NCI-H1694 (cell line): ENCODE measurements around the gene LENG1.

Source experiments
- DNase-seq: peaks from one replicate; lab custom pipeline; 2025; lab: John Stamatoyannopoulos, UW

Gene LENG1

DNA sequence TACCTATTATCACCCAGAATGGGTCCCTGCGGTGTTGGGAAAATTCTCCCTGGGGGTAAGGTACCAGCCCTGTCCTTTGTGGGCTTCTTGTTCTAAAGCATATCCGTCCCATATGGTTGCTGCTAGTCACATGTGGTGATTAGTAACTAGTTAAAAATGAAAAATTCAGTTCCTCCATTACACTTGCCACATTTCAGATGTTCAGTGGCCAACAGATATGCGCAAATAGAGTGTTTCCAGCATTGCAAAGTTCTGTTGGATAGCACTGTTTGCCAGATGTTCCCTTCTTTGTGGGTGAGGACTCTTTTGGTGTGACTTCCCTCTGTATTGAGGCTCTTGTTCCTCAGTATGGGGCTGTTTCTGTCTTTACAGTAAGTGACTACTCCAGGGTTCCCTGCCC lies 18.2 kb downstream of the LENG1 start:
- DNase-seq = no peak

GRCh38 chr19:54138489-54139256 lies 20.8 kb downstream of the LENG1 start:
- DNase-seq = no peak

DNA sequence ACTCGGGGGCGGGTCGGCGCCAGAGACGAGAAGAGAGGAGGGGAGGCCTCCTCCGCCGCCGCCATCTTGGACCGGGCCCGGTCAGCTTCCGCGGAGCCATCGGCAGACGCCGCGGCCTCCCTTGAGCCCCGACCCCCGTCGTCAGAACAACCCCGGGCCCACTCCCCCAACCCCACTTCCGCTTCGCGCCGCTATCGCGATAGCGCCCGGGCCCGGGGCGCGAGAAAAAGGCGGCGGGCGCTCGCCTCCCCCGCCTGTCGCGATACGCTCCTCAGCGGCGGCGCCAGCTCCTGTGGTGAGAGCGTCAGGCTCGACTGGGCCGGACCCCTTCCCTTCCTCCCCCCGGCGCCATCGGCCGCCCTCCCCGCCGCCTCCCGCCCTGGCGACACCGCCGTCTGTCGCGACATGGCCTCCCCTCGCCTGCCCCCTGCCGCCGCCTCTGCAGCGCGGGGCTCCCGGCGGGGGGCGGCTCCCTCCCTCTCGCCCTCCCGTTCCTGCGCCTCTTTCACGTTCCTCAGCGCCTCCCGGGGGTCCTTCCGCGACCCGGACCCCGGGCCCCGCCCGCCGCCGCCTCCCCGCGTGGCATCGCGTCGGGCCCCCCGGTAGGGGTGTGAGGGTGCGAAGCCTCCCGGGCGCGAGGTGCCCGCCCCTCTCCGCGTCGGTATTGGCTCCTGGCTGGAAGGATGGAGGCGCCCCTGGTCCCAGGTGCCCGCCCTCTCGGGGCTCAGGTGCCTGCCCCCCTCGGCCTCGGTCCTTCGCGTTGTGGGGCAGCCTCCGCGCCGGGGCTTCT lies 21.6 kb downstream of the LENG1 start, which contains the start of gene CNOT3:
CNOT3 (plus strand) TSS at position 64 of the 790 bp plus-strand sequence. CDS start 5,217 bp downstream, outside the sequence.
- DNase-seq = no peak

DNA sequence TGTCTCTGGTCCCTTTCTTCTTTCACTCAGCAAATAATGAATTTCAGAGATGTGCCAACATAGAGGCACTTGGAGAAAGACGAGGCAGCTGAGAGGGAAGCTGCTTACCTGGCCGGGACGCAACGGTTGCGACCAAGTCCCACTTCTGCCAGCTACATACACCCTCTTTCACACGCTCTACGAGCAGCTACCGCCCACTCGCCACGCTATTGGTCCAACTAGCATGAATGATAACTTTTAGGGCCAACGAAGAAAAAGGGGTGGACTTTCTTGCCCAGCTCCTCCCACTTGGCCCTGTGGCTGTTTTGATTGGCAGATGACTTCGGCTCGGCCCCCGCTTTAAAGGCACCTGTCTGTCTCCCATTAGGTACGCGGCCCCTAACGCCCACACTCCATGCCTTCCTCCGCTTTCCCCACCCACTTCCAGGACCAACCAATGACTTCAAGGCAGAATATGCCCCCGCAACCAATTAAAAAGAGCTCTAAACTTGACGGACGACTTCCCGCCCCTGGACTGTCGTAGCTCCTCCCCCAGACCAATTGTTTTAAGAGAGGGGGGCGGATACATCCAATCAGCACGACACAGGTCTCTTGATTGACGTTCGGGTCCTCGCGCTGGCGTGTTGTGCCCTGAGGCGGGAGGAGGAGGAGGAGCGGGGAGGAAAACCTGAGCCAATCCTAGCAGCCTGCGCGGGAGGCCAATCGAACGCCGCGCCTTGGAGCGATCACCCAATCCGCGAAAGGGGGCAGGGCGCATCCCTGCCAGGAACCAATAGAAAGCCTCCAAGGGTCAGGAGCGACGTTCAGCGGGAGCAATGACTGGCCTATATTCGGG lies 22.4 kb downstream of the LENG1 start:
- DNase-seq = peak; percentile 100

DNA sequence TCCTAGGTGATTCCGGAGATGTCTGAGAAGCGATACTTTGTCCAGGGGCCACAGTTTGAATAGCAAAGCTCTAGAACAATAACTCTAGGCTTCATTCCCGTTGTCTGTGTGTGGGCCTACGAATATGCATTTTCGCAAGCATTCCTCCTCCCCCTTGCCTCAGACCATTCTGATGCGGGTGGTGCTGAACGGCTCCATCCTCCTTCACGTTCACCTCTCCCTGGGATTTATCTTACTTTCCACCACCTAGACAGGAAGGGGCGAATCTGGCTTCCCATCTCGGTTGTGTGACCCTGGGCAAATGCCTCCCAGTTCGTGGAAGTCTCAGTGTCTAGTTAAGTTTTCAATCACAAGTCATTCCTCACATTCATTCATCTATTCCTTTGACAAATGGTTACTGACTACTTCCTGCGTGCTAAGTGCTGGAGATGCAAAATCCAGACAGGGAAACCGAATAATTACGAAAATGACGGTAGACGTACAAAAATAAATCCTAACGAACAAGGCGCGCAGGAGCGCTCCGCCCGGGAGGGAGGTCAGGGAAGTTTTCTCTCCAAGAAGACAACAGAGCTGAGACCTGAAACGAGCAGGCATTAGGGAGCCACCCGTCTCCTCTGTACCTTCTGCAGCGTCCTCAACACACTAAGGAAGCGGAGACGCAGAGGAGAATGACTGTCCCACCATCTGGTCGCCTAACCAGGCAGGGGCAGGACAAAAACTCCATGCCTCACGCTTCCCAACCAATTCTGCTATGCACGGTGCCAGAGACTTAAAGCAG lies 23.2 kb downstream of the LENG1 start:
- no peak for DNase-seq

- no peak for DNase-seq
Measured at GRCh38 chr19:54133957-54134590, 25.4 kb downstream of the LENG1 start.

GRCh38 chr19:54133312-54133956 lies 26.1 kb downstream of the LENG1 start:
- no peak for DNase-seq

- no peak for DNase-seq
Measured at GRCh38 chr19:54129617-54129996, 29.9 kb downstream of the LENG1 start.

GRCh38 chr19:54128796-54129616 lies 30.5 kb downstream of the LENG1 start:
- no peak for DNase-seq

DNA sequence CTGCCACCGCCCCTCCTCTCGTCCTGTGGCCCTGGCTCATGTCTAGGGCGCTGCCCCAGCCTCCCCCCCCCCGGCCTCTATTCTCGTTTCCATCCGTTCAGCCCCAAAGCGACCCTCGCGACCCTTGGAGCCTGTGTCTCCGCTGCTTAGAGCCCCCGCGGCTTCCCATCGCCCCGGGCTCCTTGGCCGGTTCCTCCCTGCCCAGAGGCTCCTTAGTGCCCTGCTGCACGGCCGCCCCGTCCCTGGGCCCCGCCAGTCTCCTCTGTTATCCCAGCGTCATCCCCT lies 31.1 kb downstream of the LENG1 start:
- no peak for DNase-seq

GRCh38 chr19:54127688-54128440 lies 31.7 kb downstream of the LENG1 start:
- DNase-seq = no peak

- DNase-seq = no peak
Measured at GRCh38 chr19:54125713-54126112, 33.8 kb downstream of the LENG1 start.

DNA sequence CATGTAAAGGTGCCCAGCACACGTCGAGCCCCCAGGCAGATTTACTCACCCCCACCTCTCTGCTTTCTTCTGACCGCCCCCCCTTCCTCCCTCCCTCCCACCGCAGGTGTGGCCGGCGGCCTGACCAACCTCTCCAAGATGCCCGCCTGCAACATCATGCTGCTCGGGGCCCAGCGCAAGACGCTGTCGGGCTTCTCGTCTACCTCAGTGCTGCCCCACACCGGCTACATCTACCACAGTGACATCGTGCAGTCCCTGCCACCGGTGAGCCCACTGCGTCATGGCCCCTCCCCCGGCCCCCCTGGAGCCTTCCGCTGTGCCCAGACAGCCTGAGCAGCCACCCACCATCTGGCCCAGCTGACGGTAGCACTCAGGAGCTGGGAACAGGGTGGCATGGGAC lies 35.1 kb downstream of the LENG1 start:
- DNase-seq = no peak

GRCh38 chr19:54123682-54124081 lies 35.8 kb downstream of the LENG1 start:
- no peak for DNase-seq

- DNase-seq = no peak
Measured at GRCh38 chr19:54121259-54121658, 38.3 kb downstream of the LENG1 start.

GRCh38 chr19:54115109-54116063 lies 44.1 kb downstream of the LENG1 start, which contains the start of the genes PRPF31 and TFPT:
Gene PRPF31, plus strand, starts transcription at chr19:54115754. Its CDS starts 2,525 bp downstream, at chr19:54118279.
Gene TFPT, minus strand, starts transcription at chr19:54115657. Its CDS starts 388 bp downstream, at chr19:54115269.
- DNase-seq = peak; percentile 97

DNA sequence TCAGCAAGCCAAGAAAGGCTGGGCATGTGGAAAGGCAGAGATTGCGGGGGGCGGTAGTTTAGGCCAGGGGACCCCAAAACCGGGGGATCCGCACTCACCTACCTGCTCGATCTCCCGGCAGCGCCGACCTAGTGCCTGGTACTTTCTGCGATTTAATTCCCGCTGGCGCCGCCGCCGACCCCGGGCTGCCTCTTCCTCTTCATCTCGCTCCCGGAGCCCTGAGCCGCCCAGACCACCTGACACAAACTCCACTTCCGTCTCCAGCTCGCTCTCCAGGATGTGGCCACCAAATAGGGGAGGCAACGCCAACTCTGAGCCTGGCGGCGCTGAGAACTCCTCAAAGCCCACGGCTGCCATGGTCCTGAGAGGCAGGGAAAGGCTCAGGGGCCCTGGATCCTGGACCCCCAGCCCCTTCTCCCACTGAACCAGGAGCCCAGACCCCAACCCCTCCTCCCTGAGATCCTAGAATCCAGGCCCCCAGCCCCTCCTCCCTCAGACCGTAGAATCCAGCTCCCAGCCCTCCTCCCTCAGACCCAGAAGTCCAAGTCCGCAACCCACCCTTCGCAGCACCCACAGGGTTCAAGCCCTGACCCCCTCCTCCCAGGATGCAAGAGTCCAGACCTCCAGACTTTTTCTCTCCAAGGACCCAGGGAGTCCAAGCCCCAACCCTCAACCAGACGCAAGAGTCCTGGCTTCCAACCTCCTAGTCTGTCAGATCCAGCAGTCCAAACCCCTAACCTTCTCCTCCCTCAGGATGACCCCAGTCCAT lies 45.0 kb downstream of the LENG1 start:
- no peak for DNase-seq
